H9 (cell line): ENCODE data around the gene LLGL2. TPM values are rescaled to one million over a fixed set of nuclear protein-coding genes. Genes with fewer than 3 reads are reported as not detected.

Experiments used
- DNase-seq: peaks from one replicate; pipeline ENCODE4 v3.0.0-alpha.2; 2017
- H2AFZ ChIP-seq: one replicate; pipeline ENCODE4 v1.6.1; 2013; ENCODE audit warnings: mild to moderate bottlenecking, low read length, control low read depth, moderate library complexity
- H2AK5ac ChIP-seq: 2 replicates; pipeline ENCODE4 v1.6.1; 2013; ENCODE audit warnings: low read length, control low read depth, mixed read lengths; ENCODE audit not compliant: insufficient read length
- H2BK120ac ChIP-seq: one replicate; pipeline ENCODE4 v1.6.1; 2013; ENCODE audit warnings: low read depth, mild to moderate bottlenecking, low read length, control low read depth, inconsistent platforms; ENCODE audit not compliant: poor library complexity, severe bottlenecking
- H2BK12ac ChIP-seq: 2 replicates; pipeline ENCODE4 v1.6.1; 2013; ENCODE audit warnings: low read length, control low read depth, mixed read lengths, low read depth; ENCODE audit not compliant: insufficient read length
- H2BK15ac ChIP-seq: 2 replicates; pipeline ENCODE4 v1.6.1; 2013; ENCODE audit warnings: low read depth, low read length, control low read depth
- H2BK20ac ChIP-seq: one replicate; pipeline ENCODE4 v1.6.1; 2013; ENCODE audit warnings: low read depth, mild to moderate bottlenecking, low read length, control low read depth, inconsistent platforms; ENCODE audit not compliant: poor library complexity, severe bottlenecking
- H2BK5ac ChIP-seq: 2 replicates; pipeline ENCODE4 v1.6.1; 2013; ENCODE audit warnings: low read length, control low read depth, mixed read lengths; ENCODE audit not compliant: insufficient read length
- H3K14ac ChIP-seq: 2 replicates; pipeline ENCODE4 v1.6.1; 2013; ENCODE audit warnings: low read length, control low read depth; ENCODE audit not compliant: insufficient read depth
- H3K18ac ChIP-seq: 2 replicates; pipeline ENCODE4 v1.6.1; 2013; ENCODE audit warnings: low read depth, mild to moderate bottlenecking, mixed read lengths, low read length, control low read depth; ENCODE audit not compliant: insufficient read length
- H3K23ac ChIP-seq: 2 replicates; pipeline ENCODE4 v1.6.1; 2013; ENCODE audit warnings: low read length, control low read depth, mixed read lengths, low read depth; ENCODE audit not compliant: insufficient read length
- H3K23me2 ChIP-seq: 2 replicates; pipeline ENCODE4 v1.6.1; 2013; ENCODE audit warnings: low read depth, mild to moderate bottlenecking, mixed read lengths, low read length, control low read depth; ENCODE audit not compliant: insufficient read length, poor library complexity, severe bottlenecking
- H3K27ac ChIP-seq: 2 replicates; pipeline ENCODE4 v1.5.1; 2013; ENCODE audit warnings: low read length, control low read depth, mixed read lengths, low read depth; ENCODE audit not compliant: insufficient read length
- H3K27me3 ChIP-seq: 2 replicates; pipeline ENCODE4 v1.6.1; 2013; ENCODE audit warnings: low read length, control low read depth, inconsistent platforms; ENCODE audit not compliant: insufficient read depth
- H3K4ac ChIP-seq: 2 replicates; pipeline ENCODE4 v1.6.1; 2013; ENCODE audit warnings: low read depth, mild to moderate bottlenecking, control low read depth, inconsistent platforms, low read length, moderate library complexity
- H3K4me1 ChIP-seq: 2 replicates; pipeline ENCODE4 v1.6.1; 2013; ENCODE audit warnings: low read length, control low read depth, inconsistent platforms; ENCODE audit not compliant: insufficient read depth
- H3K4me2 ChIP-seq: 2 replicates; pipeline ENCODE4 v1.6.1; 2013; ENCODE audit warnings: low read length, control low read depth, mixed read lengths; ENCODE audit not compliant: insufficient read length, insufficient read depth
- H3K56ac ChIP-seq: 2 replicates; pipeline ENCODE4 v1.6.1; 2013; ENCODE audit warnings: low read depth, mild to moderate bottlenecking, mixed read lengths, low read length, control low read depth; ENCODE audit not compliant: insufficient read length
- H3K79me1 ChIP-seq: 2 replicates; pipeline ENCODE4 v1.6.1; 2013; ENCODE audit warnings: low read depth, mild to moderate bottlenecking, moderate library complexity, low read length, control low read depth, inconsistent platforms; ENCODE audit not compliant: insufficient read depth, poor library complexity, severe bottlenecking
- H3K79me2 ChIP-seq: 2 replicates; pipeline ENCODE4 v1.6.1; 2013; ENCODE audit warnings: low read length, control low read depth, inconsistent platforms; ENCODE audit not compliant: insufficient read depth
- H3K9ac ChIP-seq: 2 replicates; pipeline ENCODE4 v1.6.1; 2013; ENCODE audit warnings: low read length, control low read depth, mixed read lengths; ENCODE audit not compliant: insufficient read length; ENCODE audit errors: extremely low read depth
- H3K9me3 ChIP-seq: one replicate; pipeline ENCODE4 v1.6.1; 2013; ENCODE audit warnings: low read depth, low read length, inconsistent platforms; ENCODE audit not compliant: control insufficient read depth
- H3T11ph ChIP-seq: one replicate; pipeline ENCODE4 v1.6.1; 2013; ENCODE audit warnings: mild to moderate bottlenecking, low read length, control low read depth, inconsistent platforms
- H4K20me1 ChIP-seq: one replicate; pipeline ENCODE4 v1.6.1; 2013; ENCODE audit not compliant: control insufficient read depth, insufficient read length, insufficient read depth
- H4K5ac ChIP-seq: 2 replicates; pipeline ENCODE4 v1.6.1; 2013; ENCODE audit warnings: low read depth, mild to moderate bottlenecking, mixed read lengths, low read length, control low read depth; ENCODE audit not compliant: insufficient read length
- H4K8ac ChIP-seq: replicated peaks from 2 replicates; pipeline ENCODE4 v1.6.1; 2013; ENCODE audit warnings: low read length, control low read depth, mixed read lengths, low read depth; ENCODE audit not compliant: insufficient read length
- H4K91ac ChIP-seq: 2 replicates; pipeline ENCODE4 v1.6.1; 2013; ENCODE audit warnings: low read depth, mild to moderate bottlenecking, moderate library complexity, mixed read lengths, low read length, control low read depth; ENCODE audit not compliant: insufficient read length
- H3K27ac Mint-ChIP-seq, 3 experiments: 2 replicates in 2 of 3; 3 replicates in 1 of 3; pipeline ENCODE4 v1.8.0; 2020 to 2021; ENCODE audit warnings: mixed read lengths in 3 of 3, mild to moderate bottlenecking in 1 of 3, moderate library complexity in 1 of 3
- H3K27me3 Mint-ChIP-seq: 2 replicates; pipeline ENCODE4 v1.8.0; 2021; ENCODE audit warnings: low read depth, mild to moderate bottlenecking, moderate library complexity, mixed read lengths
- H3K36me3 Mint-ChIP-seq, 3 experiments: 2 replicates in 2 of 3; 3 replicates in 1 of 3; pipeline ENCODE4 v1.8.0; 2020 to 2021; ENCODE audit warnings: low read depth in 3 of 3, mixed read lengths in 3 of 3; ENCODE audit not compliant: insufficient read depth in 1 of 3
- H3K4me1 Mint-ChIP-seq, 2 experiments: 2 replicates each; pipeline ENCODE4 v1.8.0; 2020; ENCODE audit warnings: mixed read lengths in 2 of 2
- H3K4me3 Mint-ChIP-seq, 2 experiments: 2 replicates in 1 of 2; 3 replicates in 1 of 2; pipeline ENCODE4 v1.8.0; 2020 to 2021; ENCODE audit warnings: mild to moderate bottlenecking in 2 of 2, mixed read lengths in 2 of 2, moderate library complexity in 1 of 2
- H3K9me3 Mint-ChIP-seq, 2 experiments: 2 replicates in 1 of 2; 3 replicates in 1 of 2; pipeline ENCODE4 v1.8.0; 2020; ENCODE audit warnings: mild to moderate bottlenecking in 2 of 2, mixed read lengths in 2 of 2, moderate library complexity in 1 of 2
- CTCF ChIP-seq: fragments of 200-600 bp; sonication (generic); conservative IDR thresholded peaks from 3 replicates; pipeline ENCODE4 v1.8.0; 2021; ENCODE audit warnings: antibody characterized with exemption, mild to moderate bottlenecking
- WGBS: extraction: QIAGEN DNeasy Blood & Tissue Kit; methylation state at CpG from one replicate; pipeline ENCODE4 v1.1.7; 2013; ENCODE audit warnings: missing lambda C conversion rate, low lambda C conversion rate, mixed read lengths; ENCODE audit not compliant: insufficient read length; ENCODE audit errors: extremely low coverage; 5-methylcytosine and 5-hydroxymethylcytosine counted together
- microRNA-seq: library from miRNA; unstranded; fragments of <30 nt; microRNA quantifications from one replicate; pipeline ENCODE4, GENCODE V29; 2020; ENCODE audit warnings: borderline microRNAs expressed
- total RNA-seq: library from RNA; stranded (reverse); gene quantifications from 2 replicates; pipeline ENCODE4 v1.2.1, GENCODE V29; 2021

The LLGL2 gene
- total RNA-seq, 1 experiment from 2014 or later: 90.4 TPM

- H2BK12ac ChIP-seq: no peak overlapping the region
- H3K27me3 ChIP-seq: no peaks in the 10 kb centered on the region; the same call in 1 of the 2 replicates
- Mint-ChIP-seq H3K4me1 (peaks cover 0 to 5% of the 10 kb centered on the region in 2 experiments; a peak in 1 of 4 replicates), H3K27ac (no peak overlapping the region; a peak in 1 of 7 replicates), H3K27me3 (peaks cover 8% of the 10 kb centered on the region), H3K4me3 (no peak overlapping the region), H3K9me3 (no peaks in the 10 kb centered on the region), H3K36me3 (peaks cover 0 to 14% (median 2%) of the 10 kb centered on the region in 3 experiments; a peak in 3 of 7 replicates)
- no peak overlapping the region for H3T11ph ChIP-seq
- no peaks in the 10 kb centered on the region for H3K79me2 ChIP-seq
- no CpG with 5 or more reads among the region's 12 CpGs for WGBS
- H2AK5ac ChIP-seq: no peak overlapping the region
- H3K18ac ChIP-seq: no peak overlapping the region
- H4K5ac ChIP-seq: no peak overlapping the region
- no peak overlapping the region for H3K14ac ChIP-seq
- H2BK20ac ChIP-seq: no peak overlapping the region
- H3K23ac ChIP-seq: no peak overlapping the region
- H3K9ac ChIP-seq: no peak overlapping the region
- H3K79me1 ChIP-seq: no peaks in the 10 kb centered on the region
- H3K4me1 ChIP-seq: no peaks in the 10 kb centered on the region
- DNase-seq: no peak
- H3K56ac ChIP-seq: no peak overlapping the region
- no peak overlapping the region for H2BK5ac ChIP-seq
- H3K4me2 ChIP-seq: no peak overlapping the region
- no peak overlapping the region for H4K91ac ChIP-seq
- no peak overlapping the region for H4K8ac ChIP-seq
- H2BK15ac ChIP-seq: no peak overlapping the region
- no peak for TF ChIP-seq CTCF
- no peak overlapping the region for H2BK120ac ChIP-seq
- no peaks in the 10 kb centered on the region for H3K23me2 ChIP-seq
- no peak overlapping the region for H3K27ac ChIP-seq
- H3K4ac ChIP-seq: no peak overlapping the region
- no peaks in the 10 kb centered on the region for H4K20me1 ChIP-seq
- no peak overlapping the region for H2AFZ ChIP-seq
- H3K9me3 ChIP-seq: no peaks in the 10 kb centered on the region
Observed at GRCh38 chr17:75624021-75624420, 98.5 kb downstream of the LLGL2 start.

Small RNA genes within 50 kb of the gene (microRNA-seq; reads per million reads assigned to microRNA genes)
- gene MIR6785: not detected

Other genes starting within 250 kb of the LLGL2 start
- gene SLC25A19, start 236.3 kb upstream of the LLGL2 start, total RNA-seq: 24.2 and 27.2 TPM in 2 replicates
- 87.7 and 91.7 TPM in 2 replicates for gene GRB2, start 120.0 kb upstream of the LLGL2 start, total RNA-seq
- gene TMEM94, start 69.1 kb upstream of the LLGL2 start, total RNA-seq: 61.4 and 67.9 TPM in 2 replicates
- gene CASKIN2, start 10.2 kb upstream of the LLGL2 start, total RNA-seq: 35.2 and 37.0 TPM in 2 replicates
- 44.5 and 45.5 TPM in 2 replicates for gene TSEN54, start 9.2 kb upstream of the LLGL2 start, total RNA-seq
- gene MYO15B, start 62.1 kb downstream of the LLGL2 start, total RNA-seq: 35.3 and 41.9 TPM in 2 replicates
- gene SMIM5, start 107.7 kb downstream of the LLGL2 start, total RNA-seq: 0.20 and 0.24 TPM in 2 replicates
- gene RECQL5, start 141.5 kb downstream of the LLGL2 start, total RNA-seq: 40.0 and 40.1 TPM in 2 replicates
- 82.6 and 89.7 TPM in 2 replicates for gene SAP30BP, start 141.6 kb downstream of the LLGL2 start, total RNA-seq
- gene ITGB4, start 195.8 kb downstream of the LLGL2 start, total RNA-seq: 3.9 and 5.3 TPM in 2 replicates
- 36.7 and 38.4 TPM in 2 replicates for gene GALK1, start 239.5 kb downstream of the LLGL2 start, total RNA-seq